ENCODE measurements around the gene COL23A1. TPM values are rescaled to one million over a fixed set of nuclear protein-coding genes. Genes with fewer than 3 reads are reported as not detected.

The COL23A1 gene
- total RNA-seq, 1 experiment from 2014 or later, result not detected

GRCh38 chr5:178196986-178197385 lies 393.2 kb downstream of the COL23A1 start:
- Histone ChIP-seq H3K9me2 (replicated peaks; ENCODE audit: low read length) (no peaks in the 10 kb centered on the region), H3F3A (ENCODE audit: low read length, unreplicated experiment) (no peaks in the 10 kb centered on the region), H3K79me2 (ENCODE audit: low read length) (no peaks in the 10 kb centered on the region), H3K4me3 (ENCODE audit: low read length) (no peak overlapping the region), H3K27me3 (ENCODE audit: low read length) (no peaks in the 10 kb centered on the region), H3K36me3 (ENCODE audit: low read depth, low read length) (no peaks in the 10 kb centered on the region), H3K27ac (ENCODE audit: low read length) (no peak overlapping the region), H3K4me1 (ENCODE audit: insufficient read depth, low read length) (peaks cover 16% of the 10 kb centered on the region), H3K9ac (ENCODE audit: low read length) (no peak overlapping the region), H4K20me1 (ENCODE audit: low read length) (no peaks in the 10 kb centered on the region), H3K4me2 (ENCODE audit: low read length) (no peak overlapping the region), H2AFZ (ENCODE audit: low read length) (no peak overlapping the region), H3K9me3 (ENCODE audit: low read length) (no peaks in the 10 kb centered on the region)
- DNase-seq, result no peak
- intact Hi-C loops (cut with micrococcal nuclease), result no loop called here
- BruUV-seq (replicated peaks), result no TSS peak
- CTCF ChIA-PET, result no interaction called here
- TF ChIP-seq EZH2 (IDR thresholded peaks at IDR 0.05; ENCODE audit: low read length, unreplicated experiment) (no peak), CTCF (conservative IDR thresholded peaks at IDR 0.05; ENCODE audit: low read depth, low read length) (peak; percentile 55)
- POLR2A ChIA-PET (ENCODE audit: unreplicated experiment), result no interaction called here
- no peak; the same call in 1 of the 2 replicates for ATAC-seq

GRCh38 chr5:178196281-178196812 lies 393.8 kb downstream of the COL23A1 start:
- Histone ChIP-seq H3K36me3 (ENCODE audit: low read depth, low read length) (no peaks in the 10 kb centered on the region), H3K9me3 (ENCODE audit: low read length) (no peaks in the 10 kb centered on the region), H3K27ac (ENCODE audit: low read length) (no peak overlapping the region), H3F3A (ENCODE audit: low read length, unreplicated experiment) (no peaks in the 10 kb centered on the region), H3K9ac (ENCODE audit: low read length) (no peak overlapping the region), H3K79me2 (ENCODE audit: low read length) (no peaks in the 10 kb centered on the region), H3K27me3 (ENCODE audit: low read length) (no peaks in the 10 kb centered on the region), H2AFZ (ENCODE audit: low read length) (no peak overlapping the region), H3K9me2 (replicated peaks; ENCODE audit: low read length) (no peaks in the 10 kb centered on the region), H4K20me1 (ENCODE audit: low read length) (no peaks in the 10 kb centered on the region), H3K4me1 (ENCODE audit: insufficient read depth, low read length) (peaks cover 9% of the 10 kb centered on the region), H3K4me2 (ENCODE audit: low read length) (no peak overlapping the region), H3K4me3 (ENCODE audit: low read length) (no peak overlapping the region)
- TF ChIP-seq EZH2 (IDR thresholded peaks at IDR 0.05; ENCODE audit: low read length, unreplicated experiment) (no peak), CTCF (conservative IDR thresholded peaks at IDR 0.05; ENCODE audit: low read depth, low read length) (no peak), EZH2phosphoT487 (IDR thresholded peaks at IDR 0.05; ENCODE audit: borderline replicate concordance, low read length) (no peak)
- intact Hi-C loops (cut with micrococcal nuclease), result no loop called here
- no TSS peak for BruUV-seq (replicated peaks)
- CTCF ChIA-PET, result no interaction called here
- DNase-seq, result no peak
- POLR2A ChIA-PET (ENCODE audit: unreplicated experiment), result no interaction called here
- ATAC-seq, result no peak

DNA sequence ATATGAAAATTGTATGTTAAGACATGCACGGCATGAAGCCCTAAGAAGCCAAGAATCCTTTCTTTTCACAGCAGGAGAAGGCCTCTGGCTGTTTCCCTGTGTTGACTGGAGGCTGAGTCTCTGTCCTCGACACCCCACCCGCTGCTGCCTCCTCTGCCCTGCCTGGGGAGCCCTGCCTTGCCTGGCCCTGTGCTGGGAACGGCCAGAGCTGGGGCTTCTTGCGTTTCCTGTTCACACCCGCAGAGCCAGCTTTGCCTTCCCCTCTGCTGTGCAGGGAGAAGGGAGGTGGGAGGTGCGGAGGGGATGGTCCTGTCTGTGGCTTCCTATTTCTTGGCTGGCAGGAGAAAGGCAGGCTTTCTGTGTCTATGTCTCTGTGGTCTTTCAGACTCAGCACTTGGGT lies 396.2 kb downstream of the COL23A1 start:
- Histone ChIP-seq H3K9ac (ENCODE audit: low read length) (no peak overlapping the region), H3K4me1 (ENCODE audit: insufficient read depth, low read length) (peaks cover 8% of the 10 kb centered on the region), H3K36me3 (ENCODE audit: low read depth, low read length) (no peaks in the 10 kb centered on the region), H3K79me2 (ENCODE audit: low read length) (no peaks in the 10 kb centered on the region), H4K20me1 (ENCODE audit: low read length) (no peaks in the 10 kb centered on the region), H3K4me2 (ENCODE audit: low read length) (no peak overlapping the region), H2AFZ (ENCODE audit: low read length) (no peak overlapping the region), H3K4me3 (ENCODE audit: low read length) (no peak overlapping the region), H3F3A (ENCODE audit: low read length, unreplicated experiment) (no peaks in the 10 kb centered on the region), H3K27me3 (ENCODE audit: low read length) (no peaks in the 10 kb centered on the region), H3K9me2 (replicated peaks; ENCODE audit: low read length) (no peaks in the 10 kb centered on the region), H3K27ac (ENCODE audit: low read length) (no peak overlapping the region), H3K9me3 (ENCODE audit: low read length) (no peaks in the 10 kb centered on the region)
- ChIA-PET POLR2A (ENCODE audit: unreplicated experiment) (no interaction called here), CTCF (no interaction called here)
- intact Hi-C loops (cut with micrococcal nuclease), result no loop called here
- ATAC-seq, result no peak
- no peak for DNase-seq
- TF ChIP-seq EZH2phosphoT487 (IDR thresholded peaks at IDR 0.05; ENCODE audit: borderline replicate concordance, low read length) (no peak), CTCF (conservative IDR thresholded peaks at IDR 0.05; ENCODE audit: low read depth, low read length) (no peak), EZH2 (IDR thresholded peaks at IDR 0.05; ENCODE audit: low read length, unreplicated experiment) (no peak)
- BruUV-seq (replicated peaks), result no TSS peak

All from PC-3 (cell line).